ENCODE results near the gene KSR1.

DNA sequence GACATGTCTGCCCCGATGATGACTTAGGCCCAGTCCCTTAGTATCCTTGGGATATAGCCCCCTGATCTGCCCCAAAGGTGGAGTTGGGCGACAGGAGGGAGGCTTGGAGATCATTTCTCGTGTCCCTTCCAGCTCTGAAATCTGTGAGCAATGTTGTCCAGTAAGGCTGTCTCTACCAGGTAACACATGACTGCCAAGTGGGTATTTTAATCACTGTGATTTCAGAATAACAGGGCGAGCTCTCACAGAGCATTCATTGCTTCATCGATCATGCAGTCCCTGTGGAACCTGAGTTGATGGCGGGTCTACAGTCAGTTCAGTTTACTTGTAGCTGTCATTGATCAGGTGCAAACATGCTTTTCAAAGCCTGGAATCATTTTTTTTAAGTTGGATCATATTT is 39.2 kb downstream of the KSR1 start:
- TF ChIP-seq POLR2A (IDR thresholded peaks at IDR 0.05) (no peak), CTCF (IDR thresholded peaks at IDR 0.05) (no peak)
